ENCODE results near the gene NBAS. TPM values are rescaled to one million over a fixed set of nuclear protein-coding genes. Genes with fewer than 3 reads are reported as not detected.

NBAS gene
- polyA plus RNA-seq, 2 of the 4 experiments (the other 2 are of a cell fraction): 16.7 to 34.9 TPM

DNA sequence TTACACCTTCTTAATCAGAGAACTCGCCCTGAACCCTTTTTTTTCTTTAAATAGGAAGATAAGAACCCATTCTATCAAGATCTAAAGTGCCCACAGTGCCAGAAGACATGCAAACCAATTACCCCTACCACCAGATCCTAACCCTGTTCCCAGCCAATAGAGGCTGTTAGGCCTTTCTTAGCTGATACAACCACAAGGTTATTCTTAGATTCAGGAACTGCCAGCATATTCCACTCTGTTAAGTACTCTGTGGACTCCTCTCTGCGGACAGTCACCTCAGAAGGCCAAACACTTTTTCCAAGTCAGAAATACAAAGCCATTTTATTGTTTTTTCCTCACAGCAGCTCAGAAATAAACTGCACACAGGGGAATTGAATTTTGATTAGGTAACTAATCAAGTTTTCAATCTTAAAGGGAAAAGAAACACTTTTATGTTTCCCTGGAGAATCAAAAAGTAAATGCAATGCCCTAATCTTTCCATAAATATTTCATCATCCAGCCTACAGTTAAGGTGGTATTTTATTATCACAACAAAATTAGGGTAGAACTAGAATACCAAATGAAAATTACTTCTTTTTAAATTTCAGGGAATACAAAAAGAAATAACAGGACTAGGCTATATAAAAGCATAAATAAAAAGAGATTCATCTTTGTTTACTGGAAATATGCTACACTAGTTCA lies 111.4 kb downstream of the NBAS start:
- DNase-seq (ENCODE audit: low read depth in 1 of 2, low spot score in 1 of 2) (no peak), FAIRE-seq (no peak), ATAC-seq (no peak)
- Histone ChIP-seq H3K4me1 (no peaks in the 10 kb centered on the region), H3K4me3 (no peak overlapping the region), H3K9me3 (no peaks in the 10 kb centered on the region), H3K27ac (no peak overlapping the region), H3K4me2 (no peak overlapping the region)
- 84% methylated on average over 2 of the region's 2 CpGs for WGBS (ENCODE audit: missing lambda C conversion rate)
- no peak for TF ChIP-seq RFX5 (IDR thresholded peaks at IDR 0.05)
- no peak for TF ChIP-seq CEBPB (IDR thresholded peaks at IDR 0.05)
- TF ChIP-seq KDM5A (IDR thresholded peaks at IDR 0.05): no peak
- no peak for TF ChIP-seq ZFP36 (IDR thresholded peaks at IDR 0.05; ENCODE audit: borderline replicate concordance, partially characterized antibody)
- TF ChIP-seq, protein P1, sequence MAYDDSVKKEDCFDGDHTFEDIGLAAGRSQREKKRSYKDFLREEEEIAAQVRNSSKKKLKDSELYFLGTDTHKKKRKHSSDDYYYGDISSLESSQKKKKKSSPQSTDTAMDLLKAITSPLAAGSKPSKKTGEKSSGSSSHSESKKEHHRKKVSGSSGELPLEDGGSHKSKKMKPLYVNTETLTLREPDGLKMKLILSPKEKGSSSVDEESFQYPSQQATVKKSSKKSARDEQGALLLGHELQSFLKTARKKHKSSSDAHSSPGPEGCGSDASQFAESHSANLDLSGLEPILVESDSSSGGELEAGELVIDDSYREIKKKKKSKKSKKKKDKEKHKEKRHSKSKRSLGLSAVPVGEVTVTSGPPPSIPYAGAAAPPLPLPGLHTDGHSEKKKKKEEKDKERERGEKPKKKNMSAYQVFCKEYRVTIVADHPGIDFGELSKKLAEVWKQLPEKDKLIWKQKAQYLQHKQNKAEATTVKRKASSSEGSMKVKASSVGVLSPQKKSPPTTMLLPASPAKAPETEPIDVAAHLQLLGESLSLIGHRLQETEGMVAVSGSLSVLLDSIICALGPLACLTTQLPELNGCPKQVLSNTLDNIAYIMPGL (CRISPR knock-in tag; IDR thresholded peaks at IDR 0.05; ENCODE audit: borderline replicate concordance): no peak
- TF ChIP-seq, protein P2, sequence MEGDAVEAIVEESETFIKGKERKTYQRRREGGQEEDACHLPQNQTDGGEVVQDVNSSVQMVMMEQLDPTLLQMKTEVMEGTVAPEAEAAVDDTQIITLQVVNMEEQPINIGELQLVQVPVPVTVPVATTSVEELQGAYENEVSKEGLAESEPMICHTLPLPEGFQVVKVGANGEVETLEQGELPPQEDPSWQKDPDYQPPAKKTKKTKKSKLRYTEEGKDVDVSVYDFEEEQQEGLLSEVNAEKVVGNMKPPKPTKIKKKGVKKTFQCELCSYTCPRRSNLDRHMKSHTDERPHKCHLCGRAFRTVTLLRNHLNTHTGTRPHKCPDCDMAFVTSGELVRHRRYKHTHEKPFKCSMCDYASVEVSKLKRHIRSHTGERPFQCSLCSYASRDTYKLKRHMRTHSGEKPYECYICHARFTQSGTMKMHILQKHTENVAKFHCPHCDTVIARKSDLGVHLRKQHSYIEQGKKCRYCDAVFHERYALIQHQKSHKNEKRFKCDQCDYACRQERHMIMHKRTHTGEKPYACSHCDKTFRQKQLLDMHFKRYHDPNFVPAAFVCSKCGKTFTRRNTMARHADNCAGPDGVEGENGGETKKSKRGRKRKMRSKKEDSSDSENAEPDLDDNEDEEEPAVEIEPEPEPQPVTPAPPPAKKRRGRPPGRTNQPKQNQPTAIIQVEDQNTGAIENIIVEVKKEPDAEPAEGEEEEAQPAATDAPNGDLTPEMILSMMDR (IDR thresholded peaks at IDR 0.05): no peak
- TF ChIP-seq MYC (IDR thresholded peaks at IDR 0.05; ENCODE audit: borderline replicate concordance, low read length): no peak
- TF ChIP-seq KDM1A (IDR thresholded peaks at IDR 0.05; ENCODE audit: low read depth): no peak
- TF ChIP-seq, protein P3, sequence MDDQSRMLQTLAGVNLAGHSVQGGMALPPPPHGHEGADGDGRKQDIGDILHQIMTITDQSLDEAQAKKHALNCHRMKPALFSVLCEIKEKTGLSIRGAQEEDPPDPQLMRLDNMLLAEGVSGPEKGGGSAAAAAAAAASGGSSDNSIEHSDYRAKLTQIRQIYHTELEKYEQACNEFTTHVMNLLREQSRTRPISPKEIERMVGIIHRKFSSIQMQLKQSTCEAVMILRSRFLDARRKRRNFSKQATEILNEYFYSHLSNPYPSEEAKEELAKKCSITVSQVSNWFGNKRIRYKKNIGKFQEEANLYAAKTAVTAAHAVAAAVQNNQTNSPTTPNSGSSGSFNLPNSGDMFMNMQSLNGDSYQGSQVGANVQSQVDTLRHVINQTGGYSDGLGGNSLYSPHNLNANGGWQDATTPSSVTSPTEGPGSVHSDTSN (IDR thresholded peaks at IDR 0.05): no peak
- TF ChIP-seq HOXA7 (CRISPR knock-in tag; IDR thresholded peaks at IDR 0.05): no peak
- no peak for TF ChIP-seq RAD21 (conservative IDR thresholded peaks at IDR 0.05 in 1 of 2, IDR thresholded peaks at IDR 0.05 in 1 of 2)
- TF ChIP-seq, protein P4, sequence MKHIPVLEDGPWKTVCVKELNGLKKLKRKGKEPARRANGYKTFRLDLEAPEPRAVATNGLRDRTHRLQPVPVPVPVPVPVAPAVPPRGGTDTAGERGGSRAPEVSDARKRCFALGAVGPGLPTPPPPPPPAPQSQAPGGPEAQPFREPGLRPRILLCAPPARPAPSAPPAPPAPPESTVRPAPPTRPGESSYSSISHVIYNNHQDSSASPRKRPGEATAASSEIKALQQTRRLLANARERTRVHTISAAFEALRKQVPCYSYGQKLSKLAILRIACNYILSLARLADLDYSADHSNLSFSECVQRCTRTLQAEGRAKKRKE (CRISPR knock-in tag; IDR thresholded peaks at IDR 0.05; ENCODE audit: low read depth): no peak
- POLR2A ChIA-PET: no interaction called here
- CTCF ChIA-PET: no interaction called here

DNA sequence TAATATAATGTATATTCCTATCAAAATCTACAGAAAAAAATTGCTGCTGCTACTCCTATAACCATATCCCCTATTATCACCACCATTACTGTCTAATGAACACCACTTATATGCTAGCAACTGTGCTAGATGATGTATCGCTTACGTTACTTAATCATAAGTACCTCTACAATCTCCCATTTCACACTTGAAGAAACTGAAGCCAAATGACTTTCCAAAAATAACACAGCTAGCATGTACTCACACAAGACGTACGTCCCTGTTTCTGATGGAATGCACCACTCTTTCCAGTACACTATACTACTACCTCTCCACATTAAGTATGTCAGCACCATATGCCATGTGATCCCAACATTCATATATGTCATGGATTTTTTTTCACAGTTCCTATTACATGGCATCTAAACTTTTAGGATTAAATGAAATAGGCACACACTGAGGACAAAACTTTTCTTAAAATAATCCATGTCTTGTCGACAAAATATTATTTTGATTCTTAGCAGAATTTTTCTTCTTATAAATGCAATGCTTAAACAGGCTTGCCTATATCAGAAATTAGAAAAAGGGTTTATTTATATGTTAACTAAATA lies 112.8 kb downstream of the NBAS start:
- TF ChIP-seq HOXB5 (CRISPR knock-in tag; IDR thresholded peaks at IDR 0.05) (no peak), RFX5 (IDR thresholded peaks at IDR 0.05) (no peak), NPAS2 (CRISPR knock-in tag; IDR thresholded peaks at IDR 0.05; ENCODE audit: borderline replicate concordance) (no peak), ZNF302 (CRISPR knock-in tag; IDR thresholded peaks at IDR 0.05) (no peak), HOXA7 (CRISPR knock-in tag; IDR thresholded peaks at IDR 0.05) (no peak)
- DNase-seq (ENCODE audit: low read depth in 1 of 2, low spot score in 1 of 2) (no peak), ATAC-seq (no peak), FAIRE-seq (no peak)
- H3K4me3 ChIP-seq: no peak overlapping the region
- no peaks in the 10 kb centered on the region for H3K9me3 ChIP-seq
- H3K27ac ChIP-seq: no peak overlapping the region
- POLR2A ChIA-PET: no interaction called here
- H3K4me1 ChIP-seq: no peaks in the 10 kb centered on the region
- no peak overlapping the region for H3K4me2 ChIP-seq
- CTCF ChIA-PET: no interaction called here
- 91% methylated on average over 5 of the region's 5 CpGs for WGBS (ENCODE audit: missing lambda C conversion rate)

DNA sequence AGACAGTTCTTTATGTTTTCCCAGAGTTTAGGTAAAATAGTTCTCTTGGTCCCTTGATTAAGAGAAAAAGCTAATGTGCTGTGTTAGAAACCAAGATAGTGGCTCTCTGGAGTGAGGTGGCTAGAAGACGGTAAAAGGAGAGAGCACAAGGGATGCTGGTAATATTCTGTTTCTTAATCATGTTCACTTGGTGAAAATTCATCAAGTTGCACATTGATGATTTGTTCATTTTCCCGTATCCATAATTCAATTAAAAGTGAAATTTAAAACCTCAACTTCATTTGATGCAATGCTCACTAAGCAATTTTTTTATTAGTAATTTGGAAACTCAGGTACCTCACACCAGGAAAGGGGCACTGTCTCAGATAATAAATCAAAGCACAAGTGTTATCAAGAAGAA lies 113.8 kb downstream of the NBAS start:
- DNase-seq (ENCODE audit: low read depth in 1 of 2, low spot score in 1 of 2) (no peak), ATAC-seq (no peak), FAIRE-seq (no peak)
- ChIA-PET CTCF (no interaction called here), POLR2A (no interaction called here)
- no peak overlapping the region for H3K27ac ChIP-seq
- no peaks in the 10 kb centered on the region for H3K9me3 ChIP-seq
- H3K4me3 ChIP-seq: no peak overlapping the region
- H3K4me1 ChIP-seq: no peaks in the 10 kb centered on the region
- 97% methylated on average over 2 of the region's 2 CpGs for WGBS (ENCODE audit: missing lambda C conversion rate)
- H3K4me2 ChIP-seq: no peak overlapping the region
- TF ChIP-seq RARB (CRISPR knock-in tag; IDR thresholded peaks at IDR 0.05) (no peak), PHF8 (IDR thresholded peaks at IDR 0.05; ENCODE audit: borderline replicate concordance, low read depth) (no peak), EHMT2 (IDR thresholded peaks at IDR 0.05; ENCODE audit: low read depth) (no peak), KDM5A (IDR thresholded peaks at IDR 0.05) (no peak), SMC3 (IDR thresholded peaks at IDR 0.05) (no peak), HOXA7 (CRISPR knock-in tag; IDR thresholded peaks at IDR 0.05) (no peak), FOXS1 (CRISPR knock-in tag; IDR thresholded peaks at IDR 0.05) (no peak), RNF2 (IDR thresholded peaks at IDR 0.05; ENCODE audit: borderline replicate concordance, low read depth) (no peak), GATA3 (IDR thresholded peaks at IDR 0.05; ENCODE audit: borderline replicate concordance) (no peak), NPAS2 (CRISPR knock-in tag; IDR thresholded peaks at IDR 0.05; ENCODE audit: borderline replicate concordance) (no peak), ZNF302 (CRISPR knock-in tag; IDR thresholded peaks at IDR 0.05) (no peak)
- TF ChIP-seq, protein P2 (IDR thresholded peaks at IDR 0.05): no peak
- TF ChIP-seq, protein P3 (IDR thresholded peaks at IDR 0.05): no peak

All from A549 (cell line).